Breast epithelium (tissue), 3 donors: ENCODE data around the gene DCDC1.

ENCODE experiments used
- POLR2A ChIP-seq: fragments of 450-650 bp; IDR thresholded peaks from one replicate; pipeline ENCODE4 v1.6.1; 2016; ENCODE audit warnings: antibody characterized with exemption, mild to moderate bottlenecking, moderate library complexity
- POLR2AphosphoS5 ChIP-seq, 3 donors: sonication (generic); formaldehyde crosslinking; IDR thresholded peaks; one replicate each; pipeline ENCODE4 v1.6.1; 2017; ENCODE audit warnings: antibody characterized with exemption in 3 of 3
- TF ChIP-seq, protein P1 (sequence below), 3 donors: fragments of 450-650 bp; IDR thresholded peaks; one replicate each; pipeline ENCODE4 v1.5.1; 2016 to 2017; ENCODE audit warnings: antibody characterized with exemption in 3 of 3, mild to moderate bottlenecking in 3 of 3, moderate library complexity in 3 of 3

DNA sequence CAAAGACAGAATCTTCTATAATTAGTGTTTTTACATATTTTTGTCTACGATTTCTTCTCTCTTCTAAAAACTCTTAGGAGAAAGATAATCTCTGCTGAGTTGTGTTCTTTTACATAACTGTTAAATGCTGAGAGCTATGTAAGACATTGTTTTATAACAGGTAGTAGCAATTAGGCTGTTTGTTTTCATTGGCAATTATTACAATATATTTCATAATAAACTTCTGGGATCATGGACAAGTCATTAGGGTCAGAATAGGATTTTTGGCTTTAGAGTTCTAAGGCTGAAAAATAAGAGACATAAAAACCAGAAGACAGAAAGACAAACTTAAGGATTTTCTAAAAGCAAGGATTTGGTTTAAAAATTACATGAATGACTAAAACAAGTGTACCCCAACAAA lies 120.8 kb downstream of the DCDC1 start:
- TF ChIP-seq POLR2A (no peak), POLR2AphosphoS5 (IDR thresholded peaks at IDR 0.05) (no peak)
- TF ChIP-seq, protein P1, sequence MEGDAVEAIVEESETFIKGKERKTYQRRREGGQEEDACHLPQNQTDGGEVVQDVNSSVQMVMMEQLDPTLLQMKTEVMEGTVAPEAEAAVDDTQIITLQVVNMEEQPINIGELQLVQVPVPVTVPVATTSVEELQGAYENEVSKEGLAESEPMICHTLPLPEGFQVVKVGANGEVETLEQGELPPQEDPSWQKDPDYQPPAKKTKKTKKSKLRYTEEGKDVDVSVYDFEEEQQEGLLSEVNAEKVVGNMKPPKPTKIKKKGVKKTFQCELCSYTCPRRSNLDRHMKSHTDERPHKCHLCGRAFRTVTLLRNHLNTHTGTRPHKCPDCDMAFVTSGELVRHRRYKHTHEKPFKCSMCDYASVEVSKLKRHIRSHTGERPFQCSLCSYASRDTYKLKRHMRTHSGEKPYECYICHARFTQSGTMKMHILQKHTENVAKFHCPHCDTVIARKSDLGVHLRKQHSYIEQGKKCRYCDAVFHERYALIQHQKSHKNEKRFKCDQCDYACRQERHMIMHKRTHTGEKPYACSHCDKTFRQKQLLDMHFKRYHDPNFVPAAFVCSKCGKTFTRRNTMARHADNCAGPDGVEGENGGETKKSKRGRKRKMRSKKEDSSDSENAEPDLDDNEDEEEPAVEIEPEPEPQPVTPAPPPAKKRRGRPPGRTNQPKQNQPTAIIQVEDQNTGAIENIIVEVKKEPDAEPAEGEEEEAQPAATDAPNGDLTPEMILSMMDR (IDR thresholded peaks at IDR 0.05): no peak
